Caco-2 (cell line): Measurements from ENCODE around the gene CHRDL1. TPM values are rescaled to one million over a fixed set of nuclear protein-coding genes. Genes with fewer than 3 reads are reported as not detected.

Experiments
- BruUV-seq: library from RNA; stranded (reverse); fragments of 400-500 nt; replicated peaks from 2 replicates; lab custom pipeline; 2021; lab: Mats Ljungman, UMichigan
- CTCF ChIA-PET: fragments of 300-600 bp; sonication (Branson Sonifier 250); formaldehyde crosslinking; loops from one replicate; lab custom pipeline; 2022; ENCODE audit warnings: antibody characterized with exemption; lab: Charles Lee
- POLR2A ChIA-PET: fragments of 300-600 bp; sonication (Branson Sonifier 250); formaldehyde crosslinking; loops from one replicate; lab custom pipeline; 2022; ENCODE audit warnings: antibody characterized with exemption; lab: Charles Lee
- DNase-seq, 2 experiments: peaks; one replicate each; pipeline versions ENCODE4 v3.0.0 to v3.0.0-alpha.2; 2020 to 2022
- H3K27me3 ChIP-seq: replicated peaks from 2 replicates; pipeline ENCODE4 v1.6.0; 2011; ENCODE audit warnings: low read length; ENCODE audit not compliant: control insufficient read depth, insufficient read depth
- H3K36me3 ChIP-seq: 2 replicates; pipeline ENCODE4 v1.5.1; 2011; ENCODE audit warnings: low read length; ENCODE audit not compliant: control insufficient read depth, insufficient read depth
- H3K4me1 ChIP-seq: fragments of 250-450 bp; sonication (Bioruptor Pico); 2 replicates; pipeline ENCODE4 v1.5.1; 2020; ENCODE audit warnings: mild to moderate bottlenecking
- H3K4me3 ChIP-seq: 2 replicates; pipeline ENCODE4 v1.5.1; 2011; ENCODE audit warnings: low read depth, mild to moderate bottlenecking, control low read depth, low read length
- H3K9me3 ChIP-seq: fragments of 250-450 bp; sonication (Bioruptor Pico); 2 replicates; pipeline ENCODE4 v1.5.1; 2020; ENCODE audit warnings: mild to moderate bottlenecking, moderate library complexity
- H3K27ac Mint-ChIP-seq: one replicate; pipeline ENCODE4 v1.8.0; 2022; ENCODE audit warnings: mixed read lengths; ENCODE audit not compliant: unreplicated experiment
- H3K27me3 Mint-ChIP-seq: one replicate; pipeline ENCODE4 v1.8.0; 2022; ENCODE audit warnings: mixed read lengths; ENCODE audit not compliant: insufficient read depth, unreplicated experiment
- H3K36me3 Mint-ChIP-seq: one replicate; pipeline ENCODE4 v1.8.0; 2022; ENCODE audit warnings: mild to moderate bottlenecking, mixed read lengths; ENCODE audit not compliant: insufficient read depth, unreplicated experiment
- H3K4me1 Mint-ChIP-seq: one replicate; pipeline ENCODE4 v1.8.0; 2022; ENCODE audit warnings: low read depth, mixed read lengths; ENCODE audit not compliant: unreplicated experiment
- H3K4me3 Mint-ChIP-seq: one replicate; pipeline ENCODE4 v1.8.0; 2022; ENCODE audit warnings: mild to moderate bottlenecking, moderate library complexity, mixed read lengths; ENCODE audit not compliant: unreplicated experiment
- H3K9me3 Mint-ChIP-seq: one replicate; pipeline ENCODE4 v1.8.0; 2022; ENCODE audit warnings: mixed read lengths; ENCODE audit not compliant: unreplicated experiment
- intact Hi-C: fragments of 100-400 bp; cut with micrococcal nuclease; formaldehyde crosslinking; loops from one replicate; pipeline ENCODE4 v1.10.0; 2022; ENCODE audit not compliant: unreplicated experiment
- total RNA-seq: library from RNA; stranded (reverse); gene quantifications from 2 replicates; pipeline ENCODE4 v1.2.3, GENCODE V29; 2022
- TF ChIP-seq, protein P1 (sequence below), 2 experiments: fragments of 200-600 bp in 1 of 2; IDR thresholded peaks; 1 replicate in 1 of 2; 2 replicates in 1 of 2; pipeline versions ENCODE4 v1.5.1 to v1.8.0; 2011 to 2022; ENCODE audit warnings: antibody characterized with exemption in 1 of 2, control low read depth in 1 of 2, inconsistent platforms in 1 of 2, low read depth in 1 of 2, low read length in 1 of 2, mild to moderate bottlenecking in 1 of 2, moderate library complexity in 1 of 2; ENCODE audit not compliant: insufficient read depth in 1 of 2, severe bottlenecking in 1 of 2, unreplicated experiment in 1 of 2

Gene CHRDL1
- total RNA-seq, 1 experiment from 2014 or later, result not detected

DNA sequence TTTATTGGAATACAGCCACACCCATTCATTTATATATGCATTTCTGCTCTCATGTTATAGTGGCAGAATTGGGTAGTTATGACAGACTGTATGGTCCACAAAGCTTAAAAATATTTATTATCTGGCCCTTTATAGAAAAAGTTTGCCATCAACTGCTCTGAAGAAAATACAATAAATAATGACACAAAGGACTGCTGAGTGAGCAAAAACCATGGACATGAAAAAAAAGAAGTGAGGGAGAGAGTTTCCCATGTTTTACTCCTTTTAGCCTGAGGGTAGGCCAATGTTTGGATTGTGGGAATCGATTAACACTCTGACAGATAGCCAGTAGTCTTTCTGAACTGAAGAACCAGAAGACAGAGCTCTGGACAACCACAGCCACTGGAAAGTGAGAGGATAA lies 149.2 kb downstream of the CHRDL1 start:
- no peaks in the 10 kb centered on the region for H3K27me3 ChIP-seq
- BruUV-seq, result no TSS peak
- intact Hi-C loops, result no loop called here
- Mint-ChIP-seq H3K9me3 (no peaks in the 10 kb centered on the region), H3K27me3 (no peaks in the 10 kb centered on the region), H3K27ac (no peak overlapping the region), H3K36me3 (no peaks in the 10 kb centered on the region), H3K4me3 (no peak overlapping the region), H3K4me1 (no peaks in the 10 kb centered on the region)
- no peaks in the 10 kb centered on the region for H3K4me1 ChIP-seq
- TF ChIP-seq, protein P1, sequence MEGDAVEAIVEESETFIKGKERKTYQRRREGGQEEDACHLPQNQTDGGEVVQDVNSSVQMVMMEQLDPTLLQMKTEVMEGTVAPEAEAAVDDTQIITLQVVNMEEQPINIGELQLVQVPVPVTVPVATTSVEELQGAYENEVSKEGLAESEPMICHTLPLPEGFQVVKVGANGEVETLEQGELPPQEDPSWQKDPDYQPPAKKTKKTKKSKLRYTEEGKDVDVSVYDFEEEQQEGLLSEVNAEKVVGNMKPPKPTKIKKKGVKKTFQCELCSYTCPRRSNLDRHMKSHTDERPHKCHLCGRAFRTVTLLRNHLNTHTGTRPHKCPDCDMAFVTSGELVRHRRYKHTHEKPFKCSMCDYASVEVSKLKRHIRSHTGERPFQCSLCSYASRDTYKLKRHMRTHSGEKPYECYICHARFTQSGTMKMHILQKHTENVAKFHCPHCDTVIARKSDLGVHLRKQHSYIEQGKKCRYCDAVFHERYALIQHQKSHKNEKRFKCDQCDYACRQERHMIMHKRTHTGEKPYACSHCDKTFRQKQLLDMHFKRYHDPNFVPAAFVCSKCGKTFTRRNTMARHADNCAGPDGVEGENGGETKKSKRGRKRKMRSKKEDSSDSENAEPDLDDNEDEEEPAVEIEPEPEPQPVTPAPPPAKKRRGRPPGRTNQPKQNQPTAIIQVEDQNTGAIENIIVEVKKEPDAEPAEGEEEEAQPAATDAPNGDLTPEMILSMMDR (IDR thresholded peaks at IDR 0.05; ENCODE audit: insufficient read depth in 1 of 2, low read depth in 1 of 2, low read length in 1 of 2, severe bottlenecking in 1 of 2, unreplicated experiment in 1 of 2), result no peak
- no peak for DNase-seq
- POLR2A ChIA-PET, result no interaction called here
- H3K36me3 ChIP-seq, result no peaks in the 10 kb centered on the region
- H3K9me3 ChIP-seq, result no peaks in the 10 kb centered on the region
- H3K4me3 ChIP-seq, result no peak overlapping the region
- CTCF ChIA-PET, result no interaction called here
